AML-193 (cell line): ENCODE data around the gene ADISSP.
A peak's percentile ranks its signal among the peaks of the same experiment; 100 is the strongest.

ENCODE experiments used
- DNase-seq, 2 experiments: peaks; one replicate each; lab custom pipeline; 2025; lab: John Stamatoyannopoulos, UW

The ADISSP gene

DNA sequence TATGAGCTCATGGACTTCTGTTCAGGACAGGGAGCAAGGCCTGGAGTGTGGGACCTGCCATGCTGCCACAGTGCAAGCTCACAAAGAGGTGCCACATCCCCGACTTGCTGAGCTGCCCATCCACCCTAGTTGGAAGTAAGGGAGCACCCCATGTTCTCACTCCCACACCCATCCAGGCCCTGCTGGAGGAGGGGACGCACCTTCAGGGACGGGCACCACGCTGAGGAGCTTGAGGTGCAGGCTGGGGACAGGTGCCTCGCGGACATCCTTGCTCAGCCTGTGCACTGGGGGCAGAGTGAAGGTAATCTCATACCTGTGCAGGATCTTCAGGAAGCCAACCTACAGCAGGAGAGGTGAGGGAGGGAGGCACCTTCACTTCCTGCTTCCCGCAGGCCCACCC is 12.3 kb downstream of the ADISSP start:
- DNase-seq = no peak

DNA sequence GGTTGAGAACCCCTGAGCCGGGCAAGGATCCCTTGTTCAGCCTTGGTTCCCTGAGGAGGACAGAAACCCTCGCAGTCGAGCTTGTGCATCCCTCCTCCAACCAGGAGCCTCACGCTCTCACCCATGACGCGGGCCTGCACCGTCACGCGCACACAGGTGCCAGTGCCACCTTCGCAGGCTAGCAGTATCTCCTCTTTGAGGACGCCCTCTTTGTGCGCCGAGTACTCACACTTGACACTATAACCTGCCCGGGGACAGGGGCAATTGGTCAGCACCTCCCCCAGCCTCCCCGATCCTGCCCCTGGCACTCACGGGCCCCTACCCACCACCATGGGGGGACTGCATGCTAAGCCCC is 13.3 kb downstream of the ADISSP start:
- DNase-seq = no peak

DNA sequence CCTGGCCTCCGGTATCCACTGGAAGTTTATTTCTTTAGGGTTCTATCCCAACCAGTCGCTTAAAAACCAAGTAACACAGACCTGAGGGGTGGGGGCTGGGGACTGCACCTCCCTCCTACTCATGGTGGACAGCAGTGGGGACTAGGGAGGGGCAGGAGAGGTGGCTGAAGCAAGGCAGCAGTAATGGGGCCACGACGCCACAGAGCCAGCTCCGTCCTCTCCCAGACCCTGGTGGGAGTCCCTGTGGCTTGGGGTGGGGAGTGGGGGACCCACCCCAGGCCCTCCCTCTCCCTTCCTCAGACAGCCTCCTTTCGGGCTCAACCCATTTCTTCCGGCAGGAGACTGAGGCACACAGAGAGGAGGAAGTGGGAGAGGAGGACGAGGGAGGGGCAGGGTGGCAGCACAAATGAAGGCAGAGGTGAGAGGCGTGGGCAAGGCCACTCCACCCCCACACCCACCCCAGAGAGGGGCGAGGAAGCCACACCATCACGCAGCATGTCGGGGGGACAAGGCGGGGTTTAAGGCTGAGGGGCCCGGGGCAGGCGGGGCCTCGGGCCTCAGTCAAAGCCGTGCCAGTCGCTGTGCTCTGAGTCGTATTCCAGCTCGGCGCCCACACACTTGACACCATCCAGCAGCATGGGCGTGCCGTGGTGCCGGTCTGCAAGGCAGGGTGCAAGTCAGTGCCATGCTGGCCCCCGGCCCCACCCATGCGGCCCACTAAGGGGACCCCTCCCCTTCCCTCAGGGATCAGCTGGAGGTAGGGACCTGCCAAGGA is 13.9 kb downstream of the ADISSP start:
- no peak for DNase-seq

DNA sequence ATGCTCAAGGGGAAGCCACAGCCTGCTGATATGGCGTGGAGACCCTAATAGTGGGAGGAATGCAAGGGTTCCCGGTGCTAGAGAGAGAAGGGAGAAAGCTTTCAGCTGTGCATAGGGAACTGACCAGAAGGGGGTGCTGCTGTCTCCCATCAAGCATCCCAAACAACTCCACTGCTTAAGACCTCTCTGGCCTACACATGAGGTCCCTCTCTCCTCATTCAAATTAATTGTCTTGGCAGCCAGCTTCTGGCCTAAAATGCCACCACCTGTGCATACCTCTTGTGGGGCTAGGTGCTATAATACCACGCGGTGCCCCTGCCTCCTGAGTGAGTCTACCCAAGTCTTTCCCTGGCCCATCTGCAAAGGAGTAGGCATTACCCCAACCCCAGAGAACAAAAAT is 14.5 kb downstream of the ADISSP start:
- DNase-seq = peak; percentile 43 to 77

DNA sequence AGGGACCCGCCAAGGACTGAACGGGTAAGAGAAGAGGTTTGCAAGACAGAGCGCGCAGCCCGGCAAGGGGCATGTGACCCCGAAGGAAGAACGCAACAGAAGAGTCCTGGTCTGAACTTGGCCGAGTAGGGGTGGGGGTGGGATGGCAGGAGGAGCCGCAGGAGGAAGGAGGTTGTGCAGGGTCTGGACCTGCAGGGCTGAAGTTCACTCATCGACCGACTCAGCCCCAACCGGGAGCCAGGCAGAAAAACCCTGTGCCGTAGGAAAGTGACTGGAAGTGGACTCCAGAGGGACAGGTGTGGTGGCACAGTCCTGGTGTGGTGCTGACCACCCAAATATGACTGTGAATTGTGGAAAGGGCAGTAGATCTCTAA is 15.2 kb downstream of the ADISSP start:
- DNase-seq = no peak

DNA sequence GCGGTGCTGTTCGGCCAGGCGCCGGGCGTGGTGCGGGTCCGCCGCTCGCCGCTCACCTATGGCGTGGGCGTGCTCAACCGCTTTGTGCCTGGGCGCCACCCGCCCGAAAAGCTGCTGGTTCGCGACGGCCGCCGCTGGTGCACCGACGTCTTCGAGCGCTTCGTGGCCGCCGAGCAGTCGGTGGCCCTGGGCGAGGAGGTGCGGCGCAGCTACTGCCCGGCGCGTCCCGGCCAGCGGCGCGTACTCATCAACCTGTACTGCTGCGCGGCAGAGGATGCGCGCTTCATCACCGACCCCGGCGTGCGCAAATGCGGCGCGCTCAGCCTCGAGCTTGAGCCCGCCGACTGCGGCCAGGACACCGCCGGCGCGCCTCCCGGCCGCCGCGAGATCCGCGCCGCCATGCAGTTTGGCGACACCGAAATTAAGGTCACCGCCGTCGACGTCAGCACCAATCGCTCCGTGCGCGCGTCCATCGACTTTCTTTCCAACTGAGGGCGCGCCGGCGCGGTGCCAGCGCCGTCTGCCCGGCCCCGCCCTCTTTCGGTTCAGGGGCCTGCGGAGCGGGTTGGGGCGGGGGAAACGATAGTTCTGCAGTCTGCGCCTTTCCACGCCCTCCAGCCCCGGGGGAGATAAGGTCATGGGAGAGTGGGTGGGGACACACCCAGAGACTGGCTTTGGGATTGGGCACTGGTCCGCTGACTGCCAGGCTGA is 15.7 kb downstream of the ADISSP start:
- DNase-seq = no peak

DNA sequence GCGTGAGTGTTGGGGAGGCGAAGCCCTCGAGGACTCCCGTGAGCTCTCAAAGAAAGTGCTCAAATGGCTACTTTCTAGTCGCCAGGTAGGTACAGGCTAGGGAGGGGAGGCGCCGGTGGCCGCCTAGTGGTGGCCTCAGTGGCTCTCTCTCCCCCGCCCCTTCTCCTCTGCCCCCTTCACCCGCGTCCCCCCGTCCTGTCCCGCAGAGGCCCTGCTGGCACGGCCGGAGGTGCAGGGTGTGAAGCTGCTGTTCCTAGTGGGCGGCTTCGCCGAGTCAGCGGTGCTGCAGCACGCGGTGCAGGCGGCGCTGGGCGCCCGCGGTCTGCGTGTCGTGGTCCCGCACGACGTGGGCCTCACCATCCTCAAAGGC is 16.3 kb downstream of the ADISSP start:
- no peak for DNase-seq

DNA sequence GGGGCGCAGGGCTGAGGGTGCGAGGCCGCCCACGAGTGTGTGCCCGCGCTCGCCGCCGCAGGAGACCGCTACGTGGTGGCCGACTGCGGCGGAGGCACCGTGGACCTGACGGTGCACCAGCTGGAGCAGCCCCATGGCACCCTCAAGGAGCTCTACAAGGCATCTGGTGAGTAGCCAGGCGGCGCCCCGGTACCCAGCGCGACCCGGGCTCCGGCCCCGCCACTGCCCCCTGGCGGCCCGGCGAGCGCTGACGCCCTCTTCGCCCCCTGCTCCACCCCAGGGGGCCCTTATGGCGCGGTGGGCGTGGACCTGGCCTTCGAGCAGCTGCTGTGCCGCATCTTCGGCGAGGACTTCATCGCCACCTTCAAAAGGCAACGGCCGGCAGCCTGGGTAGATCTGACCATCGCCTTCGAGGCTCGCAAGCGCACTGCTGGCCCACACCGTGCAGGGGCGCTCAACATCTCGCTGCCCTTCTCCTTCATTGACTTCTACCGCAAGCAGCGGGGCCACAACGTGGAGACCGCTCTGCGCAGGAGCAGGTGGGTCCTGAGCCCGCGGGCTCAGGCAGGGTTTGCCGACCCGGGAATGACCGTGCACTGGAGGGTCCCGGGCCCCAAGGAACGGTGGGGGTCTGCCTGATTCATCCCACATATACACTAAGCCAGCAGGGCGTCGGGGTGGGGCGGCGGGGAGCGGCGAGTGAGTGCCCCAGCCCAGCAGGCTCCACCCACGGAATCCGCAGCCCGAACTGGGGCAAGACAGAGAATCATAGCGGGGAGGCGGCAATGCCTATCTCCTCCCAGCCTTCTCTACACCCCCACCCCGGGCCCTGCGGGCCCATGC is 17.6 kb downstream of the ADISSP start:
- no peak for DNase-seq

DNA sequence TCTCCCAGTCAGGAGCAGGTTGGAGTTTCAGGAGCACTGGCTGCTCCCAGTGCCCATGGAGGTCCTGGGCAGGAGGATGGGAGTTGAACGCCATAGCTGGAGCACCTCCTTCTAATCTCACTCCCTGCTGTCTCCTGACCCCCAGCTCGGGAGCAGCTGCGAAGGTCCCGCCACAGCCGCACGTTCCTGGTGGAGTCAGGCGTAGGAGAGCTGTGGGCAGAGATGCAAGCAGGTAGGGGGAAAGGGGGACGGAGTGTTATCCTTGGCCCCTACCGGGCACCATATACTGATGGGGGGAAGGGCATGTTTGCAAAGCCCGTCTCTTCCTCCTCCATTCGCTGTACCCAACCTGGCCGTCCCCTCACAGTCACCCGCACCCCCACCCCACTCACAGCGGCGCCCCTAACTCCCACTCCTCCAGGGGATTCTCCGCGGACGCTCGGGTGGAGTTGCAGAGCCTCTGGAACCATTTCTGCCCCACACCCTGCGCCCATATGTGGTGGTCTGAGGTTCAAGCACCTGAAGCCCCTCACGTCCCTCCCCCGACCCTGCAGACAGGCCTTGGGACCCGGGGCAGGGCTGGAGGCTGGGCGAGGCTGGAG is 18.4 kb downstream of the ADISSP start:
- DNase-seq = no peak

DNA sequence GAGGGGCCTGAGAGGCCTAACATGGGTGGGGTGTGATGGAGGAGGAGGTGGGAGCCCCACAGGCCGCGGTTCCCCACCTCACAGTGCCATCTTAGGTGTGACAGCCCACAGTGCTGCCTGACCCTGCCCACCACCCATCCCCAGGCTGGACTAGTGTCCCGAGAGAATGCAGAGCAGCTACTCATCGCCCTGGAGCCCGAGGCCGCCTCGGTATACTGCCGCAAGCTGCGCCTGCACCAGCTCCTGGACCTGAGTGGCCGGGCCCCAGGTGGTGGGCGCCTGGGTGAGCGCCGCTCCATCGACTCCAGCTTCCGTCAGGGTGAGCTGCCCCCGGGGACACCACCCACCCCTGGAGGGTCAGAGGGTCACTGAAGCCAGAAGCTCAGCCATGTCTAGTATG is 19.5 kb downstream of the ADISSP start:
- no peak for DNase-seq

DNA sequence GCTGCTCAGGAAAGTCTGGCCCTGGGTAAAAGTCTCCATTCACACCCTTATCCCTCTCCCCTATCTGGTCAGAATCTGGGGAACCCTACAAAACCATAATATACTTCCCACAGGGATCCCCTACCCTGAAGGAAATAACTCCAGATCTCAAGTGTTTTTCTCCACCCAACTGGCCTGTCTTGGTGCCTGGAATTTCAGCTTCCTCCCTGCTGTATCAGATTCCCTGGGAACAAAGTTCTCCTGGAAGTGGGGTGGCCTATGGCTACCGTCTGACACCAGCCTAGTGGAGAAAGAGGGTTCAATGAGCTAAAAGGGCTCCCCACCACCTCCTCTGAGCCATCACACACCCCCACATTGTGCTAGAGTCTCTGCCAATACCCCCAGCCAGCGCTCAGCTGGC is 20.1 kb downstream of the ADISSP start:
- DNase-seq = no peak

DNA sequence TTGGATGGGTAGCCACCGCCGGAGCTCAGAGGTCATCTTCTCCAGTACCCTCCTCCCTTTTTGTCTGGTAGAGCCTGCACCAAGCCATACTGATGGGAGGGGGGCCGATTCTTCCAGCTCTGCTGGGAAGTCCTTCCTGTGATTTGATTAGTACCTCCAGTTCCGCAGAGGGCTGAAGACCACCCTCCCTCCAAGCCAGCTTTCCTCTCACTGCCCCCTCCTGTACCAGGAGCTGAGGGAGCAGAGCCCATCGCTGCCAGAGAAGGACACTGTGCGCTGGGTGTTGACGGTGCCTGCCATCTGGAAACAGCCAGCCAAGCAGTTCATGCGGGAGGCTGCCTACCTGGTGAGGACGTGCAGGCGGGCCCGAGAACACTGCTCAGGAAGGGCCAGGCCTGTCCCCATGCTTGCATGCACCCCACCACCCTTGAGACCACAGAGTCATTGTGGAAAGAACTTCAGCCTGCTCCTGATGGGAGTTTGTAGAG is 21.8 kb downstream of the ADISSP start:
- DNase-seq = no peak

DNA sequence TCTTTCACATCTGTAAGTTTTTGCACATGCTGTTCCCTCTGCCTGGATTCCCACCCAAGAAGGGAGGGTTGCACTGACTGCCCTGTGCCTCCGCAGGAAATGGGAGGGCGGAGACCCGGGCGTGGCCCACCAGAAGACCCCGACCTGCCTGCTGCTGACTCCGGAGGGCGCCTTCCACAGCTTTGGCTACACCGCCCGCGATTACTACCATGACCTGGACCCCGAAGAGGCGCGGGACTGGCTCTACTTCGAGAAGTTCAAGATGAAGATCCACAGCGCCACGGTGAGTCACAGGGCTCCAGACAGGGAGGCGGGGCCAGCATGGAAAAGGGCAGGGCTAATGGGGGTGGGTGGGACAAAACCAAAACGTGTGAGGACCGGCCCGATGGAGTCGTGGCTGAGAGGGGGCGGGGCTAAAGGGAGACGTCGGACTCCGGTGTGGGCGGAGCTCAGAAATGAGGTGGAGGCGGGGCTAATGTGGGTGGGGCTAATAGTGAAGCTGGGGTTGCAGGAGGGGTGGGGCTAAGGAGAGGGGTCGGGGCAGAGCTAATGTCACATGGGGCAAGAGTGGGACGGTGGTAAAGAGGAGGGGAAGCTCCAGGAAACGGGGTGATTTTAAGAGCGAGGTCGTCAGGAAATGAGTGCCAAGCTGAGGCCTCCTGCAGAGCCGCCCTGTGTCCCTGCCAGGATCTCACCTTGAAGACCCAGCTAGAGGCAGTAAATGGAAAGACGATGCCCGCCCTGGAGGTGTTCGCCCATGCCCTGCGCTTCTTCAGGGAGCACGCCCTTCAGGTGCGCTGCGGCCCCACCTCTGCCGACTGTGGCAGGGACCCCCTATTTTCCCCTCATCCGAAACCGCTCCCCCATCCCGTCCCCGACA is 22.5 kb downstream of the ADISSP start:
- no peak for DNase-seq

DNA sequence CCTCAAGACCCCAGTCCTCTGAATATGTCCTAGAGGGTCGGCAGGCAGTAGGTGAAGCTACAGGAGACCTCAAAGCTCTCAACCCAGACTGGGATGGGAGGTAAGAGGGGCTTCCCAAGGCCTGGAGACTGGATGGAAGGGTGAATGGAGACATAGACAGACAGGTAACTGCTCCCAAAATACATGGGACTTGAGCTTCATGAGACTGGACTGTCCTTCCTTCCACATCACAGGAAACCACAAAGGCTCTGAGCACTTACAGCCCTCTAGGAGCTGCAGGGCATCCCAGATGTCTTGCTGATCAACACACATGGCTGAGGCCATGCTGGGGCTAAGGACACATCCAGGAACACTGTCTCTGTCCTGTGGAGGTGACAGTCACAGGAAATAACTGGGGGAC is 23.5 kb downstream of the ADISSP start:
- DNase-seq = no peak

DNA sequence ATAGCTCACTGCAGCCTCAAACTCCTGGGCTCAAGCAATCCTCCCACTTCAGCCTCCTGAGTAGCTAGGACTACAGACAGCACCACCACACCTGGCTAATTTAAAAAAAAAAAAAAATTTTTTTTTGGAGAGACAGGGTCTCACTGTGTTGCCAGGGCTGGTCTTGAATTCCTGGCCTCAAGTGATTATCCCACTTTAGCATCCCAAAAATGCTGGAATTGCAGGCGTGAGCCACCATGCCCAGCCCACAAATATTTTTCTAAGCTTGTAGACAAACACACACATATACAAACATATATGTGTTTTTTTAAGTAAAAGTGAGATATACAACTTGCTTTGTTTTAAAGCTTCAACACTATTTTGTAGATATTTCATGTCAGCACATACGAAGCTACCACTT is 24.3 kb downstream of the ADISSP start:
- no peak for DNase-seq

DNA sequence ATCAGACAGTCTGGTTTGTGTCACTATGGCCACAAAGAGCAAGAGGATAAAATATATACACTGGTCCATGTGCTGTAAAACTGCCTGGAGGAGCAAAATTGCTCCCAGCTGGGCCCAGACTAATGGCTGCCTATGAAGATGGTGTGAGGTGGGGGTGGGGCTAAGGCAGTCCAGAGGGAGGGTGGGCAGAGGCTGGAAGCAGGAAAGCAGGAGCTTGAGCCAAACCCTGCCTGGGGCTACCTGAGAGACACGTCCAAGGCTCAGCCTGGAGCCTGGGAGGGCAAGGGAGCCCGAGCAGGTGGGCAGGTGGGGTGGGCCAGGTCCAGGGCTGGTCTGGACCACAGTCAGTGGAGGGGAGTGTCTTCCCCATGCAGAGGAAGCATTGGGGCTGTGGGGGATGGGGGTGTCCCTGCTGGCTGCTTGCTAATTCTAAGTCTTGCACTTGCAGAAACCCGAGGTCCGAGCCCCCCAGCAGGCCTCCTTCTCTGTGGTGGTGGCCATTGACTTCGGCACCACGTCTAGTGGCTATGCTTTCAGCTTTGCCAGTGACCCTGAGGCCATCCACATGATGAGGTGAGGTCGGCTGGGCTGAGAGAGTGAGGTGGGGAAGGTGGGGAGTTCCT is 25.6 kb downstream of the ADISSP start:
- DNase-seq = no peak

DNA sequence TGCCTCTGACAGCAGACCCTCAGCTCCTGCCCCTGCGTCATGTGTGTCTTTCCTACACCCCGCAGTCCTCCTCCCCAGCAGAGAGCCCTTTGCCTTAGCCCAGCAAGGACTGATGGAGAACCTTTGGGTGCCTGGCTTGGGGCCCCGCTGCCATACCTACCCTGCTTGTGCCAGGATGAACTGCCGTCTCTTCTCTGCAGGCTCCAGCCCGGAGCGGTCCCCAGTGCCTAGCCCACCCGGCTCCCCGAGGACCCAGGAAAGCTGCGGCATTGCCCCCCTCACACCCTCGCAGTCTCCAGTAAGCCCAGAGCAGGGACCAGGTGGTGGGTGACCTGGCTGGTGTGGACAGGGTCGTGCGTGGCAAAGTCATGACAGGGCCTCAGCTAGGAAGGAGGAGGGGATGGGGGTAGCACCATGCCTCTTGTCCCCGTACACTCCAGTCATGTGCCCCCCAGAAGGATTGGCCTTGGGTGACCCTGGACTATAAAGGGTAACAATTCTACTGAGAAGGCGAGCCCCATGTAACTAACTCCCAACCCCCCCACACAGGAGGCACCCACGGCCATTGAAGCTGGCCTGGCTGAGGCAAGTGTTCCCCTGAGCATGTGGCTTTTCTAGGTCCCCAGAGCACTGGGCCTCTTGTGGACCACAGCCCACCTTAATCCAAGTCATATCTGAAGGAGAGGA is 26.8 kb downstream of the ADISSP start:
- no peak for DNase-seq

DNA sequence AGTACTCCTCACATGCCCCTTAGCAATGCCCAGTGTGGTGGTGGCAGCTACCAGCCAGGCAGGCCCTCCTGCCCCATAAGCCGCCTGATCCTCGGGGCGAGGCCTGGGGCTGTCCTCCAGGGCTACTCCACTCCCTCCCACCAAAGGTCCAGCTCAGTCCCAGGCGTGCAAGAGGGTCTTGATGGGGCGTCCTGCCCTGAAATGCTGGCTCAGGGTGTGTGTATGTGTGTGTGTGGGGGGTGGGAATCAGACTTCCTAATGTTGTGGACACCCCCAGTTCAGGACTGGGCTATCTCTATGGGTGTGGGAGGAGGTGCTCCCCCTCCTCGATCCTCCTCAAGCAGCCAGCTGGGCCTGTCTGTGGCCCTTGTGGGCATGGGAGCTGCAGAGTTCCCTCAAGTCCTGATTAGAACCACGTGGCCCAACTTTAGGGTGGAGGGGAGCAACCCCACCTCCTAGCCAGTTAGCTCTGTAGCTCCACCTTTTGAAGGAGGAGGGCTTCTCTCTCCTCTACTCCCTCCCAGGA is 27.6 kb downstream of the ADISSP start:
- no peak for DNase-seq

DNA sequence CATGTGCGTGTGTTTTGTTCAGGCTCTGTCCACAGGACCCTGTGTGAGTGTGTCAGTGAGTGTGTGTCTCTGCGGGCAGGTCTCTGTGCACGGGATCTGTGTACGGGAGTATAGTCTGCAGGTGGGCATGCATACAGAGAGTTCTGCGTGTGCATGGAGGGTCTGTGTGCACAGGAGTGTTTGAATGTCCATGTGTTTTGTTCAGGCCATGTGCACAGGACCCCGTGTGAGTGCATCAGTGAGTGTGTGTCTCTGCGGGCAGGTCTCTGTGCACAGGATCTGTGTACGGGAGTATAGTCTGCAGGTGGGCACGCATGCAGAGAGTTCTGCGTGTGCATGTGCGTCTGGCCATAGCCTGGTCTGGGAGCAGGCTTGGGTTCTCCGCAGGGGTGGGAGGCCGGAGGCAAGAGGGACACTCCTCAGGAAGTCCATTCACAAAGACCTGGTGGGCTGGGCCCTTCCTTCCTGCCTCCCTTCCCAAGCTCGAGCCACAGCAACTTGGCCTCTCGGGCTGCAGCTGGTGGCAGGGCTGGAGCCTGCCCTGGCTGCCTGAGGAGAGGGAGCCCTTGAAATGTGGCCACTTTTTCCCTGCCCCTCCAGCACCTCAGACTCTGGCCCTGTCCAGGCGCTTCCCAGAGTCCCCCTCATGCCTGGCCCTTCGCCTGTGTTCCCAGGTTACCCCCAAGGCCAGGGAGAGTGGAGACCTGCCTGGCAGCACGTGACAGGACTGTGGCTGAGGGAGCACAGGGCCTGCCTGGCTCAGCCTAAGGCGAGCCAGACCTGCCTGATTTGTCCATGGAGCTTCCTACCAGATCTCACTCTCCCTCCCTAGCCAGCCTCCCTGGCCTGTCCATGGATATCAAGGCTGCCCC is 28.3 kb downstream of the ADISSP start:
- DNase-seq = no peak
